Stomach smooth muscle (tissue), 2 donors: Measurements from ENCODE around the gene IL19.

Experiments
- H3K27ac ChIP-seq: one replicate; pipeline ENCODE4 v1.7.0; 2013; ENCODE audit warnings: mild to moderate bottlenecking, low read length, inconsistent platforms
- H3K27me3 ChIP-seq, 2 donors: one replicate each; pipeline ENCODE4 v1.7.0; 2013; ENCODE audit warnings: low read length in 2 of 2; ENCODE audit not compliant: insufficient read depth in 2 of 2, control insufficient read depth in 1 of 2
- H3K36me3 ChIP-seq, 2 donors: one replicate each; pipeline ENCODE4 v1.7.0; 2013; ENCODE audit warnings: low read length in 2 of 2; ENCODE audit not compliant: control insufficient read depth in 2 of 2, insufficient read depth in 2 of 2
- H3K4me1 ChIP-seq: one replicate; pipeline ENCODE4 v1.7.0; 2013; ENCODE audit warnings: low read length; ENCODE audit not compliant: control insufficient read depth, insufficient read depth
- H3K4me3 ChIP-seq, 2 donors: one replicate each; pipeline ENCODE4 v1.7.0; 2013; ENCODE audit warnings: low read length in 2 of 2
- H3K9ac ChIP-seq, 2 donors: one replicate each; pipeline ENCODE4 v1.7.0; 2013; ENCODE audit warnings: low read length in 2 of 2, mild to moderate bottlenecking in 1 of 2
- H3K9me3 ChIP-seq, 2 donors: one replicate each; pipeline ENCODE4 v1.7.0; 2013; ENCODE audit warnings: low read length in 2 of 2; ENCODE audit not compliant: control insufficient read depth in 2 of 2
- donor health status: healthy.
- donor health status: Pancreatic carcinoma.

The IL19 gene

DNA sequence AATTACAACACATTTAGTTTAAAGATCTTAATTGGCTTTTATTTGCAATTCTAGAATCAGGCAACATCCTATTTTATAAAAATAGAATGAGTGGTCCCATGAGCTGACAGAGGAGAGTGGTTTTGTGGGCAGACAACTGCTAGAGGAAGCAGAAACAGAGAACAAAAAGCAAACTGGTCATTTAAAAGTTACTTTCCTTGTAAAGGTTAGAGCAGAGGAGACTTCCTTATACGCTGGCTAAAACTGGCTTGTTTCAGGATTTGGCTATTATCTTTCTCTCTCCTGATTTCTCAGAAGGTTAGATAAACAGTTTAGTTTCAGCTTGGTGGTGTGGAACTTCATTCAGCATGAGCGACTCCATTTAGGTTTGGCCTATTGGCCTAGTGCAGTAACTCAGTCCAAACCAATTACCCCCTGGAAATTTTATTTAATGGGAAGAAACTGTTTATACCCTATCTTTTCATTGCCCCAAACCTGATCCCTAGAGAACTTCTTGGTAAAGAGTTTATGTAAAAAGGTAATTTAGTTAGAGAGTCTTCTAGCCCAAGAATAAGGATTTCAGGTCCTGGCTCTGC is 62.6 kb downstream of the IL19 start:
- Histone ChIP-seq H3K4me3 (no peak overlapping the region), H3K9ac (no peak overlapping the region), H3K27me3 (peaks cover 0 to 8% of the 10 kb centered on the region in 2 donors), H3K36me3 (no peaks in the 10 kb centered on the region), H3K4me1 (no peaks in the 10 kb centered on the region), H3K9me3 (no peaks in the 10 kb centered on the region), H3K27ac (no peak overlapping the region)

- no peaks in the 10 kb centered on the region for H3K9me3 ChIP-seq
- H3K4me1 ChIP-seq, result no peaks in the 10 kb centered on the region
- no peak overlapping the region for H3K27ac ChIP-seq
- no peak overlapping the region for H3K4me3 ChIP-seq
- H3K9ac ChIP-seq, result no peak overlapping the region
- H3K36me3 ChIP-seq, result no peaks in the 10 kb centered on the region
- H3K27me3 ChIP-seq, result peaks cover 0 to 8% of the 10 kb centered on the region in 2 donors
Measured at GRCh38 chr1:206833801-206834200, 63.2 kb downstream of the IL19 start.

GRCh38 chr1:206834217-206834616 is 63.6 kb downstream of the IL19 start:
- Histone ChIP-seq H3K9me3 (no peaks in the 10 kb centered on the region), H3K4me1 (no peaks in the 10 kb centered on the region), H3K4me3 (no peak overlapping the region), H3K9ac (no peak overlapping the region), H3K27me3 (peaks cover 0 to 7% of the 10 kb centered on the region in 2 donors), H3K36me3 (no peaks in the 10 kb centered on the region), H3K27ac (no peak overlapping the region)

GRCh38 chr1:206834711-206835110 is 64.1 kb downstream of the IL19 start:
- no peaks in the 10 kb centered on the region for H3K36me3 ChIP-seq
- peaks cover 0 to 7% of the 10 kb centered on the region in 2 donors for H3K27me3 ChIP-seq
- H3K9ac ChIP-seq, result no peak overlapping the region
- H3K9me3 ChIP-seq, result no peaks in the 10 kb centered on the region
- H3K27ac ChIP-seq, result no peak overlapping the region
- no peaks in the 10 kb centered on the region for H3K4me1 ChIP-seq
- H3K4me3 ChIP-seq, result no peak overlapping the region

- Histone ChIP-seq H3K36me3 (no peaks in the 10 kb centered on the region), H3K4me1 (no peaks in the 10 kb centered on the region), H3K9me3 (no peaks in the 10 kb centered on the region), H3K9ac (no peak overlapping the region), H3K27me3 (peaks cover 0 to 7% of the 10 kb centered on the region in 2 donors), H3K27ac (no peak overlapping the region), H3K4me3 (no peak overlapping the region)
Measured at GRCh38 chr1:206835186-206835585, 64.6 kb downstream of the IL19 start.

- Histone ChIP-seq H3K4me1 (no peaks in the 10 kb centered on the region), H3K9ac (no peak overlapping the region)
Measured at GRCh38 chr1:206836111-206836510, 65.5 kb downstream of the IL19 start.

GRCh38 chr1:206839006-206839560 is 68.5 kb downstream of the IL19 start:
- no peaks in the 10 kb centered on the region for H3K36me3 ChIP-seq
- peaks cover 0 to 7% of the 10 kb centered on the region in 2 donors for H3K27me3 ChIP-seq
- H3K4me3 ChIP-seq, result no peak overlapping the region
- H3K27ac ChIP-seq, result no peak overlapping the region
- H3K9ac ChIP-seq, result no peak overlapping the region
- H3K9me3 ChIP-seq, result no peaks in the 10 kb centered on the region
- no peaks in the 10 kb centered on the region for H3K4me1 ChIP-seq

More at GRCh38 chr1:206836111-206836510, 65.5 kb downstream of the IL19 start:
- no peak overlapping the region for H3K27ac ChIP-seq
- H3K36me3 ChIP-seq, result no peaks in the 10 kb centered on the region
- H3K27me3 ChIP-seq, result peaks cover 0 to 7% of the 10 kb centered on the region in 2 donors
- H3K9me3 ChIP-seq, result no peaks in the 10 kb centered on the region
- no peak overlapping the region for H3K4me3 ChIP-seq

DNA sequence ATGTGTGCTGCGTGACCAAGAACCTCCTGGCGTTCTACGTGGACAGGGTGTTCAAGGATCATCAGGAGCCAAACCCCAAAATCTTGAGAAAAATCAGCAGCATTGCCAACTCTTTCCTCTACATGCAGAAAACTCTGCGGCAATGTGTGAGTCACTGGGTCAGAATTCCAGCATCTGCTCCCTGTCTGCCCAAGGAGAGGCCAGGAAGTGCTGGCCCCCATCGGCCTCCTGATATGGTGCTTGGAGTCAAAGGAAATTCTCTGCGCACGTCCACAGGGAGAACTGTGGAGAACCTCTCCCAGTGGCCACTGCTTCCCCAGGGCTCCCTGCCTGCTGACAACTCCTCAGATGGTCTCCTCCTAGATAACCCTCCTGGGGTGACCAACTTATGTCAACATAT is 69.3 kb downstream of the IL19 start:
- no peak overlapping the region for H3K4me3 ChIP-seq
- H3K27me3 ChIP-seq, result peaks cover 0 to 8% of the 10 kb centered on the region in 2 donors
- no peak overlapping the region for H3K9ac ChIP-seq
- no peaks in the 10 kb centered on the region for H3K9me3 ChIP-seq
- no peak overlapping the region for H3K27ac ChIP-seq
- H3K4me1 ChIP-seq, result no peaks in the 10 kb centered on the region
- no peaks in the 10 kb centered on the region for H3K36me3 ChIP-seq

DNA sequence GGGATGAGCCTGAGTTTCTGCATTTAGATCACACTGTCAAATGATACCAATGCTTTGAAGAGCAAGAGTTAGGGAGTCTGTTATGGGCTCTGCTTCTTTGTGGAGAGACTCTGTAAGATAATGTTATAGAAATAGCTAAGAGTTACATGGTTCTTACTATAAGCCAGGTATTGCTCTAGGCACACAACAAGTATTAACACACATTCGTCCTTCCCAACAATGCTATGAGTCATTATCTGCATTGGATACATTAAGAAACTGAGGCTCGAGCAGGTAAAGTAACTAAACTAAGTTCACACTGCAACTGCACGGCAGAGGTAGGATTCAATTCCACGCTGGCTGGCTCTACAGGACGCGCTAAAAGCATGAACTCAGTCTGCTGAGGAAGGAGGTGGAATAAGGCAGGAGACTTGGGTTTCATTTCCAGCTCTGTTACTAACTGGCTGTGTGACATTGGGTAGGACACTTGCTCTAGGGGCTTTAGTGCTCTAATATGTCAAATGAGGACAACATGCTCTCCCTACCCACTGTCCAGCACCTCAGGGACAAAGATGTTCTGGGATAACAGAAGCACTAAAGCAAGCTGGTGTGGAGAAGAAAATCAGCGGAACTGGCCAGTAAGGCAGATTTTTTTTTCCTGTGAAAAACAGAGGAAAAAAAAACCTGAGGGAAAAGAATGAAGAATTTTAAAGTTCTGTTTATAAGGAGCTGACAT is 71.2 kb downstream of the IL19 start:
- no peak overlapping the region for H3K9ac ChIP-seq
- no peaks in the 10 kb centered on the region for H3K36me3 ChIP-seq
- H3K4me1 ChIP-seq, result no peaks in the 10 kb centered on the region
- peaks cover 0 to 3% of the 10 kb centered on the region in 2 donors for H3K27me3 ChIP-seq
- no peak overlapping the region for H3K4me3 ChIP-seq
- H3K9me3 ChIP-seq, result no peaks in the 10 kb centered on the region
- no peak overlapping the region for H3K27ac ChIP-seq

- no peak overlapping the region for H3K4me3 ChIP-seq
- H3K9me3 ChIP-seq, result no peaks in the 10 kb centered on the region
- H3K27me3 ChIP-seq, result peaks cover 0 to 2% of the 10 kb centered on the region in 2 donors
- H3K36me3 ChIP-seq, result no peaks in the 10 kb centered on the region
- no peak overlapping the region for H3K9ac ChIP-seq
- no peak overlapping the region for H3K27ac ChIP-seq
- no peaks in the 10 kb centered on the region for H3K4me1 ChIP-seq
Measured at GRCh38 chr1:206842854-206843253, 72.3 kb downstream of the IL19 start.

GRCh38 chr1:206843626-206844025 is 73.1 kb downstream of the IL19 start:
- no peaks in the 10 kb centered on the region for H3K9me3 ChIP-seq
- H3K36me3 ChIP-seq, result no peaks in the 10 kb centered on the region
- H3K4me1 ChIP-seq, result no peaks in the 10 kb centered on the region
- H3K27ac ChIP-seq, result no peak overlapping the region
- H3K9ac ChIP-seq, result no peak overlapping the region
- no peak overlapping the region for H3K4me3 ChIP-seq
- peaks cover 0 to 2% of the 10 kb centered on the region in 2 donors for H3K27me3 ChIP-seq
